IPS-20b (cell line): Measurements from ENCODE around the gene PERCC1.

Experiments
- H3K27ac ChIP-seq: one replicate; pipeline ENCODE4 v1.5.1; 2013; ENCODE audit warnings: low read length
- H3K27me3 ChIP-seq: 2 replicates; pipeline ENCODE4 v1.6.1; 2013; ENCODE audit warnings: mild to moderate bottlenecking, low read length, inconsistent platforms; ENCODE audit not compliant: insufficient read depth
- H3K36me3 ChIP-seq: 2 replicates; pipeline ENCODE4 v1.6.1; 2013; ENCODE audit warnings: low read depth, mild to moderate bottlenecking, inconsistent platforms, low read length, moderate library complexity; ENCODE audit not compliant: insufficient read depth
- H3K4me1 ChIP-seq: 2 replicates; pipeline ENCODE4 v1.6.1; 2013; ENCODE audit warnings: mild to moderate bottlenecking, control low read depth, inconsistent platforms, low read length, moderate library complexity; ENCODE audit not compliant: insufficient read depth
- H3K4me3 ChIP-seq: 2 replicates; pipeline ENCODE4 v1.5.1; 2013; ENCODE audit warnings: mild to moderate bottlenecking, low read length, inconsistent platforms
- H3K9ac ChIP-seq: 2 replicates; pipeline ENCODE4 v1.6.1; 2013; ENCODE audit warnings: low read depth, mild to moderate bottlenecking, inconsistent platforms, low read length, moderate library complexity
- H3K9me3 ChIP-seq: 2 replicates; pipeline ENCODE4 v1.6.1; 2013; ENCODE audit warnings: mild to moderate bottlenecking, low read depth, low read length, inconsistent platforms; ENCODE audit not compliant: insufficient read depth

Gene PERCC1

DNA sequence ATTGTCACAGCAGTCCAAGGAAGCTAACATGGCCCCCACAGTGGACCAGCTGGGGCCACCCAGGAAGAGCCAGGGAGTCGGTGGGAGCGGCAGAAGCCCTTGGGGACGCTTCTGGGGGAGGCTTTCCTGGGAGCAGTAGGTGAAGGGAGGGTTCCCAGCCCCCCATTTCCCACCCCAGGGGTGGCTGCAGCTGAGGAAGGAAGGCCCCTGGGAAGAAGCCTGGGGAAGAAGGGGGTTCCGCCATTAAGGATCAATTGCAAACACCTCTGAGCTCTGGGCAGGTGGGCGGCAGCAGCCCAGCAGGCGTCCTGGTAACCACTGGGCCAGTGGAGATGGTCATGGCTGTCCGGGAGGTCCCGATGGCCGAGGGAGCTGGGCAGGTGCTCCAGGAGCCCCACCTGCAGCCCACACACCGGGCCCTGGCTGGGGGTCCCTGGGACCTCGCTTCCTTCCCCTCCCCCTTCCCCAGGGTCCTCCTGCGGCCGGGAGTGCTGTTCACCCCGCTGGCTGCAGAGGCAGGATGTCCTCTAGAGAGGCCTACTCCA is 592 bp upstream of the PERCC1 start:
- H3K4me3 ChIP-seq, result no peak overlapping the region
- no peaks in the 10 kb centered on the region for H3K27me3 ChIP-seq

DNA sequence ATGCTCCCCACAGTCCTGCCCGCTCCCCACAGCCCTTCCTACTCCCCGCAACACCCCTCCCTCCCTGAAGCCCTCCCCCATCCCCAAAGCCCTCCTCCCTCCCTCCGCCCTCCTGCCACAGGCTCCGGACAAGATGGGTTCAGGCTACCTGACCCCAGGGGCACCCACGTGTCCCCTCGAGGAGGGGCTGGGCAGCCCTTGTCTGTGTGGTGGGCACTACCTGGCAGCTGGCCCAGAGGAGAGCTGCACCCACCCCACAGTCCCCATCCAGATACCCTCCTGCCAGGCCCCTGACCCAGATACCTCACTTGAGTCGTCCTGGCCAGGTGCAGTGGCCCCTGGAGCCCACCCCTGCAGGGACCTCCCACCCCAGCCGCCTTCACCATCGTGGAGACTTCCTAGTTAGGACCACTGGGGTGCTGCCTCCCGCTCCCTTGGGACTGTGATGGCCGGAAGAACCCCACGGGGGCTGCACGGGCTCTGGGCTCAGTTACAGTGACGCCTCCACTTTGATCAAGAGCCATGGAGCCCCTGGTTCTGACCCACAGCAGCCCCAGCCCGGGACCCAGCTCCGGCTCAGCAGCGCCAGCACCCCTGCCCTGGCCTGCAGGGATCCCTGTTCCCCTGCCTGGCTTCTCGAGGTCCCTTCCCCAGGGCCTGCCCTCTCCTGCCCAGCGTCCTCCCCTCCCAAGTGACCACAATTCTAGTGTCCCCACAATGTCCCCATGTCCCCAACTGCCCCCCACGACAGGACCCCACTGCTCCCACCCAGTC is 806 bp downstream of the PERCC1 start:
- Histone ChIP-seq H3K4me1 (no peaks in the 10 kb centered on the region), H3K9ac (no peak overlapping the region), H3K27ac (no peak overlapping the region), H3K36me3 (no peaks in the 10 kb centered on the region), H3K4me3 (no peak overlapping the region), H3K9me3 (no peaks in the 10 kb centered on the region), H3K27me3 (no peaks in the 10 kb centered on the region)

More for the DNA sequence above, 592 bp upstream of the PERCC1 start:
- Histone ChIP-seq H3K9me3 (no peaks in the 10 kb centered on the region), H3K4me1 (no peaks in the 10 kb centered on the region), H3K9ac (no peak overlapping the region), H3K36me3 (no peaks in the 10 kb centered on the region), H3K27ac (no peak overlapping the region)

DNA sequence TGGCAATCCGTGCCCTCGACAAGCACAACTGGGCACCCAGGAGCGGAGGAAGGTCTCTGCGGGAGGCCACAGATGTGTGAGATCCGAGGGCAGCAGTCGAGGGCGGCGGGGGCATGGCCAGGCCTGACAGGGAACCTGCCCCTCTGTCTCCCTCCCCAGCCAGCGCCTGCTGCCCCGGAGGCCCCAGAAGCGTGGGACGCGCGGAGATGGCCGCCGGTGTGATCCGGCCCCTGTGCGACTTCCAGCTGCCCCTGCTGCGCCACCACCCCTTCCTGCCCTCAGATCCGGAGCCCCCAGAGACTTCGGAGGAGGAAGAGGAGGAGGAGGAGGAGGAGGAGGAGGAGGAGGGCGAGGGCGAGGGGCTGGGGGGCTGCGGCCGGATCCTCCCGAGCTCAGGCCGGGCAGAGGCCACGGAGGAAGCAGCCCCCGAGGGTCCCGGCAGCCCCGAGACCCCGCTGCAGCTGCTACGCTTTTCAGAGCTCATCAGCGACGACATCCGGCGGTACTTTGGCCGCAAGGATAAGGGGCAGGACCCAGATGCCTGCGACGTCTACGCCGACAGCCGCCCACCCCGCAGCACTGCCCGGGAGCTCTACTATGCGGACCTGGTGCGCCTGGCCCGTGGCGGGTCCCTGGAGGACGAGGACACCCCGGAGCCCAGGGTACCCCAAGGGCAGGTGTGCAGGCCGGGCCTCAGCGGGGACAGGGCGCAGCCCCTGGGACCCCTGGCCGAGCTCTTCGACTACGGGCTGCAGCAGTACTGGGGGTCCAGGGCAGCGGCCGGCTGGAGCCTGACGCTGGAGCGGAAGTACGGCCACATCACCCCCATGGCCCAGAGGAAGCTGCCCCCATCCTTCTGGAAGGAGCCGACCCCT is 1.7 kb downstream of the PERCC1 start:
- no peaks in the 10 kb centered on the region for H3K4me1 ChIP-seq
- no peaks in the 10 kb centered on the region for H3K9me3 ChIP-seq
- H3K27ac ChIP-seq, result no peak overlapping the region
- no peak overlapping the region for H3K4me3 ChIP-seq
- no peaks in the 10 kb centered on the region for H3K27me3 ChIP-seq
- no peak overlapping the region for H3K9ac ChIP-seq
- no peaks in the 10 kb centered on the region for H3K36me3 ChIP-seq

DNA sequence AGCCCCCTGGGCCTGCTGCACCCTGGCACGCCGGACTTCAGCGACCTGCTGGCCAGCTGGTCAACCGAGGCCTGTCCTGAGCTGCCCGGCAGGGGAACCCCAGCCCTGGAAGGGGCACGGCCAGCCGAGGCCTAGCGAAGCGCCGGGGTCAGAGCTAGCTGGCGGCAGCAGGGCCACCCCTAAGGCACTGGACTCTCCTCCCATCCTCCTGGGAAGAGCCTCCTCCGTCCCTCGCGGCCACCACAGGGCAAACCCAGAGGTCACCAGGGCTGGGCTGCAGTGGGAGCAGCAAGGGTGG is 2.3 kb downstream of the PERCC1 start:
- no peaks in the 10 kb centered on the region for H3K36me3 ChIP-seq
- no peak overlapping the region for H3K4me3 ChIP-seq
- no peak overlapping the region for H3K27ac ChIP-seq
- H3K27me3 ChIP-seq, result no peaks in the 10 kb centered on the region
- H3K9me3 ChIP-seq, result no peaks in the 10 kb centered on the region
- H3K4me1 ChIP-seq, result no peaks in the 10 kb centered on the region
- H3K9ac ChIP-seq, result no peak overlapping the region

DNA sequence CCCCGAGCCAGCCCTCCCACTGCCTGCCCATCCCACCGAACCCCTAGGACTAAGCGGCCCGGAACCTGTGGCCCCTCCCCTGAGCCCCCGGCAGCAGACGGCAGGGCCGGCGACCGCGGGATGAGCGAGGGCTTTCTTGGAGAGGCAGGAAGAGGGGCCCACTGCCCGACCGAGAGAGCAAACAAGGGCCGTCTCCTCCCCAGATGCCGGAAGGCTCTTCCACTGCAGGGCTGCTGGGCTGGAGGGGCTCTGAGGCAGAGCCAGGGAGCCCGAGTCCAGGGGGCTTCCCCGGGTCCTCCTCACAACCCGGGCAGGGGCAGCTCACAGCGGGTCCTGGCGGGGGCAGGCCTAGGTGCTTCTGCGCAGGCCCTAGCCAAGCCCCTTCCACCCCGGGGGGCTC is 2.9 kb downstream of the PERCC1 start:
- no peaks in the 10 kb centered on the region for H3K27me3 ChIP-seq
- no peak overlapping the region for H3K27ac ChIP-seq
- no peaks in the 10 kb centered on the region for H3K4me1 ChIP-seq
- H3K9me3 ChIP-seq, result no peaks in the 10 kb centered on the region
- no peaks in the 10 kb centered on the region for H3K36me3 ChIP-seq
- H3K4me3 ChIP-seq, result no peak overlapping the region
- H3K9ac ChIP-seq, result no peak overlapping the region

DNA sequence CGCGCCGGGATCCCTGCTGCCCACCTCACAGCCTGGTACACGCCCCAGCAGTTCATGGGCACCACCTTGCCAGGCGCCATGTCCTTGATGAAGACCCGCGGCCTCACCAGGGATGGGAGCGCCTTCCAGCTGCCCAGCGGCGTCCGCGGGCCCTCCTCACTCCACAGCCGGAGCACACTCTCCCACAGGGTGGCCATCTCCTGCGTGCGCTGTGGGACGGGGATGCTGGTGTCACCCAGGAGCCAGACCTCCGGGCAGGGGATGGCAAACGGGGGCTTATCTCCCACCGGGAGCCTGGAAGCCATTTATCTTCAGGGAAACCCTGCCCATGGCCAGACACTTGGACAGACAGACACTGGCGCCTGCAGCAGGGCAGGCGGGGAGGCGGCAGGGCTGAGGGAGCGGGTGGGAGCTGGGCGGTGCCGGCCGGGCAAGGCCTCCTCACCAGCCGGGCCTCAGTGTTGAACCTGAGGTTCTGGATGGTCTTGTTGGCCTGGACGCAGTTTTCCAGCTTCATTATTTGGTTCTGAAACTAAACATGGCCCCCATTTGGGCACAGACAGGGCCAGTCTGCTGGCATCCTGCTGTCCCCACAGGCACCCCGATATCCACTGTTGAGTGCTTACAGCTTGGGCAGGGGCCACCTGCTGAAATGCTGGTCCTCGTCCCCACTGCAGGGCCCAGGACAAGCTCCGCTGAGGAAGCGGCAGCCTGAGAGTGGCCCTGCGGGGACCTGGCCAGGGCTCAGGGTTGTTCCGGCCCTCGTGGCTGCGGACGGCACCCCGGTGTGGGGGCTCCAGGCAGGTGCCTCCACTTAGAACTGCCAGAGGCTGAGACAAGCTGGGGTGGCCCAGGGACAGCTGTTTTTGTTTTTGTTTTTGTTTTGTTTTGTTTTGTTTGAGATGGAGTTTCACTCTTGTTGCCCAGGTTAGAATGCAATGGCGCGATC is 4.0 kb downstream of the PERCC1 start:
- H3K4me3 ChIP-seq, result no peak overlapping the region

DNA sequence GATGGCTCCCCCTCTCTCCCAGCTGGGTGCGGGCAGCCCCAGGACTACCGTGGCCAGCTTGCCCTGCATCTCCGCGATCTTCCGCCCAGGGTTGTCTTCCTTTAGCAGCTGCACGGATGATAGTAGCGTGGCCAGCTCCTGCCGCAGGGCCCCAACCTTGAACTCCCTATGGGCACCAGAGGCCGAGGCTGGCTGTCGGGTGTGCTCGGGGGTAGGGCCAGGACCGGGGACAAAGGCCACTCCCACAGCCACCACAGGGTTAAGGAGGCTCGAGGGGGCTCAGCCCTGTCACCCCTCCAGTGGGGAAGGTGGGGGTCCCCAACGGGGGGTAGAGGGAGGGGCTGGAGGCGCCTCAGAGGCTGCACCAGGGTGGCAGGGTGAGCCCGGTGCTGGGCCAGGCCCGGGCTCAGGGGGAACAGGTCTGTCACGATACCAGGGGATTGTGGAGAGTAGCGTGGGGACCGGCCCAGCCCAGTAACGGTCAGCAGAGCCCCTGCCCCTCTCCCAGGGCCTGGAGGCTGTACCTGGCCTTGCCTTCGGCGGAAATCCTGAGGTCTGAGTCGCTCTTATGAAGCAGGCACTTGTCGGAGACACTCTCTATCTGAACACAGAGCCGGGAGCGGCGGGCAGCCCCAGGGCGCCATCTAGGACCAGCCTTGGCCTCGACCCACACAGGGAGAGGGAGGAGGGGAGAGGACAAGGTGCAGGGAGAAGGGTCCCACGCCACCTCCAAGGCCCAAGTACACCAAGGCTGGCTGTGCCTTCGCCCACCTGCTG is 5.2 kb downstream of the PERCC1 start:
- Histone ChIP-seq H3K4me1 (no peaks in the 10 kb centered on the region), H3K27me3 (no peaks in the 10 kb centered on the region), H3K36me3 (no peaks in the 10 kb centered on the region), H3K27ac (no peak overlapping the region), H3K9me3 (no peaks in the 10 kb centered on the region), H3K9ac (no peak overlapping the region), H3K4me3 (no peak overlapping the region)

More for the DNA sequence above, 4.0 kb downstream of the PERCC1 start:
- Histone ChIP-seq H3K27ac (no peak overlapping the region), H3K27me3 (no peaks in the 10 kb centered on the region), H3K36me3 (no peaks in the 10 kb centered on the region), H3K9ac (no peak overlapping the region), H3K9me3 (no peaks in the 10 kb centered on the region), H3K4me1 (no peaks in the 10 kb centered on the region)

DNA sequence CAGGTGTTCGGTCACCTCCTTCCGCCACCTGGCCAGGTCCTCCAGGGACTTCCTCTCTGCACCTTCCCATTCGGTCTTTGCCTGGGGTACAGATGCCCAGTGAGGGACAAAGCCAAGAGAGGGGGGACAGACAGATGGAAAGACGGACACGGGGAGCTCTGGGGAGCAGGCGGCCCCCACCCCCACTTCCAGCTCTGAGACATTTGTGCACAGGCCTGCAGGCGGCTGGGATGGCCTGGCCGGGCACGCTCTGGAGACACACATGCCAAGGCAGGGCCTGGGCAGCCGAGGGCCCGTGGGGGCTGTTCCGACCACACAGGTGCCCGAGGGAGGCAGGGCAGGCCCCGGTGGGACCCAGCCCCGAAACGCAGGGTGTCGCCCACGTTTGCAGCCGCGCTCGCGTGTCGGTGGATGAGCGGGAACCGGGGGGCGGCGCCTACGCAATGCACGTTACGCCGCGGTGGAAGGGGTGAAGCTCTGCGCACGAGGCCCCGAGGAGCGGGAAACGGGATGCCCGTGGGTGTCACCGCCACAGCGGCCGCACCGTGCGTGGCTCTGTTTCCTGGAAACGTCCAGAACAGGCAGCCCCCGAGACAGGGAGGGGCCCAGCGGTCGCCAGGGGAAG is 6.0 kb downstream of the PERCC1 start:
- Histone ChIP-seq H3K36me3 (no peaks in the 10 kb centered on the region), H3K9me3 (no peaks in the 10 kb centered on the region), H3K9ac (no peak overlapping the region), H3K4me3 (no peak overlapping the region), H3K4me1 (no peaks in the 10 kb centered on the region), H3K27ac (no peak overlapping the region), H3K27me3 (no peaks in the 10 kb centered on the region)

DNA sequence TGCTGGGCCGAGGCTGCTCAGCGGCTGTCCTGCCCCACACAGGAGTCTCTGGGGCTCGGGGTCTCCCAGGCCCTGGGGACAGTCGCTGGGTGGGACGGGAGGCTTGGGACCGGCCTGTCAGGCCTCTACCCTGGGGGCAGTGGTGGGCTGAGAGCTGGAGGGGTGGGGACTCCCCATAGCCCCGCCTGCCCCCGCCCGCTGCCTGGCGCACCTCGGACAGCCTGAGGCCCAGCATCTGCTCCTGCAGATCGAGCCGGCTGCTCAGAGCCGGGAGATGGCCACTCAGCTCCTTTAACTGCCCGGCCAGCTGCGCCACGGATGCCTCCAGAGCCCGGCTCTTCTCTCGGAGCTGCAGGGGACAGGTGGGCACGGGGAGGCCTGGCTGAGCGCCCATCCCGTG is 6.7 kb downstream of the PERCC1 start:
- H3K4me3 ChIP-seq, result no peak overlapping the region
- no peaks in the 10 kb centered on the region for H3K36me3 ChIP-seq
- H3K27me3 ChIP-seq, result no peaks in the 10 kb centered on the region
- no peak overlapping the region for H3K9ac ChIP-seq
- H3K27ac ChIP-seq, result no peak overlapping the region
- no peaks in the 10 kb centered on the region for H3K4me1 ChIP-seq
- H3K9me3 ChIP-seq, result no peaks in the 10 kb centered on the region

DNA sequence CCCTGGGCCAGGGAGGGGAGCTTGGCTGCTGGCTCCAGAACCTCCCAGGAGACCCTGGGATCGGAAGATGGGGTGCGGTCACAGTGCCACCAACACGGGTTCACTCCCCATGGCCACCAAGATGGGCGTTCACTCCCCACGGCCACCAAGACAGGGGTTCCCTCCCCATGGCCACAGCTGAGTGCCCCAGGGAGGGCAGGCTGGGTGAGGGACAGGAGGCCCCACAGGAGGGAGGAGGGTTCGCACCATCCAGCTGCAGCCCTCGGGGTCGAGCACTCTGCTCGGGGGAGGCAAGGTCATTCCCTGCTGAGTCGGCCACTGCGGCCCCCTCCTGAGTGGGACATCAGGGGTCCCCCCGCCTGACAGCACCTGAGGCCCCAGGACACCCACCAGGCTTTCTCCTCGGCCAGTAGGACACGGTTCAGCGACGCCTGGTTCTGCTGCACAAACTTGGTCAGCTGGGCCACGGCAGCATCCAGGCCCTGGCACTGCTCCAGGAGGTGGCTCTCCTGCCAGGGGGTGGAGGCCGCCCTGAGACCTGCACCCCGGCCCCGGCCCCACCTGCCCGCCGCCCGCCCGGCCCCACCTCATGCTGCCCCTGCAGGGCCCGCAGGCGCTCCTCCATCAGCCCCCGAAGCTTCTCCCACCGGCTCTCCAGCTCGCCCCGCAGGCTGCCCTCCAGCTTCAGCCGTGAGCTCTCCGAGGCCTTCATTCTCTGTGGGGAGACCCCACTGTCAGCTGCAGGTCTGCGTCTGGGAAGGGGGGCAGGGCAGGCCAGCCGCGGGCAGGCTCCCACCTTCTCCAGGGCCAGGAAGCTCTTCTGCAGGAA is 7.6 kb downstream of the PERCC1 start:
- H3K27ac ChIP-seq, result no peak overlapping the region
- H3K4me3 ChIP-seq, result no peak overlapping the region
- H3K9me3 ChIP-seq, result no peaks in the 10 kb centered on the region
- no peak overlapping the region for H3K9ac ChIP-seq
- no peaks in the 10 kb centered on the region for H3K36me3 ChIP-seq
- no peaks in the 10 kb centered on the region for H3K4me1 ChIP-seq
- H3K27me3 ChIP-seq, result no peaks in the 10 kb centered on the region
